H1 (cell line): ENCODE results near the gene SCN3B. TPM values are rescaled to one million over a fixed set of nuclear protein-coding genes. Genes with fewer than 3 reads are reported as not detected.

Experiments
- CTCF ChIA-PET: fragments of 300-600 bp; sonication (Branson Sonifier 250); formaldehyde crosslinking; loops from one replicate; lab custom pipeline; 2021; ENCODE audit not compliant: partially characterized antibody; lab: Charles Lee
- POLR2A ChIA-PET: fragments of 300-600 bp; sonication (Branson Sonifier 250); formaldehyde crosslinking; loops from one replicate; lab custom pipeline; 2021; ENCODE audit warnings: inconsistent platforms; ENCODE audit not compliant: partially characterized antibody; lab: Charles Lee
- DNase-seq, 2 experiments: peaks; one replicate each; pipeline versions ENCODE4 v3.0.0 to v3.0.0-alpha.2; 2010 to 2022; ENCODE audit warnings: low spot score in 2 of 2, low read depth in 1 of 2, mixed read lengths in 1 of 2
- FAIRE-seq: peaks from 2 replicates; lab custom pipeline; 2011; peaks lifted over from hg19 to GRCh38; lab: Jason Lieb, UNC
- H2AFZ ChIP-seq: 2 replicates; pipeline ENCODE4 v1.8.1; 2012; ENCODE audit warnings: low read length, inconsistent platforms
- H2AK5ac ChIP-seq: 2 replicates; pipeline ENCODE4 v1.6.1; 2013; ENCODE audit warnings: low read depth, low read length
- H2BK120ac ChIP-seq: replicated peaks from 2 replicates; pipeline ENCODE3; 2013; ENCODE audit warnings: low read depth, low read length, inconsistent platforms
- H2BK12ac ChIP-seq: 2 replicates; pipeline ENCODE4 v1.6.1; 2013; ENCODE audit warnings: low read depth, low read length
- H2BK15ac ChIP-seq: 2 replicates; pipeline ENCODE4 v1.6.1; 2013; ENCODE audit warnings: low read length
- H2BK20ac ChIP-seq: 2 replicates; pipeline ENCODE4 v1.6.1; 2013; ENCODE audit warnings: low read length
- H2BK5ac ChIP-seq: 2 replicates; pipeline ENCODE4 v1.6.1; 2013; ENCODE audit warnings: low read depth, low read length
- H3K14ac ChIP-seq: 2 replicates; pipeline ENCODE4 v1.6.1; 2013; ENCODE audit warnings: inconsistent platforms; ENCODE audit not compliant: insufficient read length
- H3K18ac ChIP-seq: 2 replicates; pipeline ENCODE4 v1.6.1; 2013; ENCODE audit warnings: low read length; ENCODE audit errors: extremely low read depth
- H3K23ac ChIP-seq: 2 replicates; pipeline ENCODE4 v1.6.1; 2013; ENCODE audit warnings: inconsistent platforms; ENCODE audit not compliant: insufficient read length
- H3K23me2 ChIP-seq: 2 replicates; pipeline ENCODE4 v1.6.1; 2013; ENCODE audit warnings: low read depth, low read length
- H3K27ac ChIP-seq: 2 replicates; pipeline ENCODE4 v1.6.1; 2011; ENCODE audit warnings: low read depth, low read length, inconsistent platforms
- H3K27me3 ChIP-seq, 4 experiments: replicated peaks in 1 of 4; 1 replicate in 1 of 4; 2 replicates in 3 of 4; pipeline versions ENCODE4 v1.6.1 to v1.8.1; 2011 to 2013; ENCODE audit warnings: low read length in 3 of 4, mild to moderate bottlenecking in 3 of 4, inconsistent platforms in 2 of 4, mixed read lengths in 2 of 4, moderate library complexity in 1 of 4; ENCODE audit not compliant: control insufficient read depth in 3 of 4, insufficient read depth in 3 of 4; ENCODE audit errors: extremely low read depth in 1 of 4
- H3K36me3 ChIP-seq, 4 experiments: 2 replicates each; pipeline versions ENCODE4 v1.6.1 to v1.8.1; 2011 to 2013; ENCODE audit warnings: mild to moderate bottlenecking in 4 of 4, low read length in 3 of 4, moderate library complexity in 2 of 4, control low read depth in 1 of 4, inconsistent platforms in 1 of 4; ENCODE audit not compliant: insufficient read depth in 4 of 4, control insufficient read depth in 2 of 4
- H3K4ac ChIP-seq: replicated peaks from 2 replicates; pipeline ENCODE3; 2013; ENCODE audit warnings: low read length, low read depth, mixed read lengths, inconsistent platforms; ENCODE audit not compliant: insufficient read length
- H3K4me1 ChIP-seq, 4 experiments: replicated peaks in 1 of 4; 1 replicate in 1 of 4; 2 replicates in 3 of 4; pipeline versions ENCODE4 v1.6.1 to v1.8.1; 2011 to 2013; ENCODE audit warnings: low read length in 3 of 4, inconsistent platforms in 2 of 4, mixed read lengths in 1 of 4; ENCODE audit not compliant: insufficient read depth in 4 of 4, control insufficient read depth in 3 of 4
- H3K4me2 ChIP-seq, 2 experiments: 2 replicates each; pipeline versions ENCODE4 v1.6.1 to v1.8.1; 2011 to 2013; ENCODE audit warnings: low read depth in 2 of 2, low read length in 2 of 2, control low read depth in 1 of 2, inconsistent platforms in 1 of 2, mild to moderate bottlenecking in 1 of 2; ENCODE audit not compliant: insufficient read depth in 1 of 2
- H3K4me3 ChIP-seq, 4 experiments: fragments of 200-600, 300-600 bp in 1 of 4; sonication (generic), shearing (Covaris generic), sonication (Bioruptor Twin) in 1 of 4; 2 replicates each; pipeline versions ENCODE4 v1.5.1 to v1.8.1; 2011 to 2016; ENCODE audit warnings: low read length in 4 of 4, low read depth in 3 of 4, control low read depth in 2 of 4, inconsistent platforms in 2 of 4, mild to moderate bottlenecking in 2 of 4, mixed read lengths in 1 of 4, moderate library complexity in 1 of 4; ENCODE audit not compliant: insufficient read depth in 2 of 4; ENCODE audit errors: extremely low read depth in 1 of 4
- H3K56ac ChIP-seq: replicated peaks from 2 replicates; pipeline ENCODE3; 2013; ENCODE audit warnings: low read depth, mild to moderate bottlenecking, mixed read lengths, low read length, inconsistent platforms; ENCODE audit not compliant: insufficient read length
- H3K79me1 ChIP-seq: 2 replicates; pipeline ENCODE4 v1.6.1; 2013; ENCODE audit warnings: low read depth, low read length, control low read depth
- H3K79me2 ChIP-seq, 2 experiments: 2 replicates each; pipeline versions ENCODE4 v1.6.1 to v1.8.1; 2012 to 2013; ENCODE audit warnings: low read length in 2 of 2, mild to moderate bottlenecking in 2 of 2, inconsistent platforms in 1 of 2; ENCODE audit not compliant: insufficient read depth in 2 of 2, control insufficient read depth in 1 of 2
- H3K9ac ChIP-seq, 4 experiments: replicated peaks in 1 of 4; 1 replicate in 1 of 4; 2 replicates in 3 of 4; pipeline versions ENCODE4 v1.6.1 to v1.8.1; 2011 to 2013; ENCODE audit warnings: low read depth in 3 of 4, low read length in 3 of 4, control low read depth in 2 of 4, mild to moderate bottlenecking in 2 of 4, moderate library complexity in 2 of 4, inconsistent platforms in 1 of 4; ENCODE audit errors: extremely low read depth in 1 of 4
- H3K9me3 ChIP-seq, 2 experiments: 2 replicates each; pipeline versions ENCODE4 v1.6.1 to v1.8.1; 2012 to 2013; ENCODE audit warnings: mild to moderate bottlenecking in 2 of 2, moderate library complexity in 2 of 2, control low read depth in 1 of 2, inconsistent platforms in 1 of 2, low read depth in 1 of 2, low read length in 1 of 2, mixed read lengths in 1 of 2; ENCODE audit not compliant: insufficient read depth in 2 of 2
- H4K20me1 ChIP-seq, 2 experiments: replicated peaks in 1 of 2; 2 replicates each; pipeline versions ENCODE3 to v1.8.1; 2011 to 2013; ENCODE audit warnings: inconsistent platforms in 2 of 2, low read length in 2 of 2, mild to moderate bottlenecking in 1 of 2; ENCODE audit not compliant: insufficient read depth in 2 of 2, control insufficient read depth in 1 of 2
- H4K5ac ChIP-seq: 2 replicates; pipeline ENCODE4 v1.6.1; 2013; ENCODE audit warnings: low read length, low read depth, mixed read lengths, inconsistent platforms; ENCODE audit not compliant: insufficient read length
- H4K8ac ChIP-seq: 2 replicates; pipeline ENCODE4 v1.8.0; 2013; ENCODE audit warnings: mild to moderate bottlenecking, moderate library complexity, low read length, inconsistent platforms; ENCODE audit not compliant: insufficient read depth; ENCODE audit errors: extremely low read depth
- H4K91ac ChIP-seq: replicated peaks from 2 replicates; pipeline ENCODE3; 2013; ENCODE audit warnings: low read length, mixed read lengths, inconsistent platforms; ENCODE audit not compliant: insufficient read length
- BRCA1 ChIP-seq: IDR thresholded peaks from 2 replicates; pipeline ENCODE4 v1.6.1; 2012; ENCODE audit warnings: low read depth, low read length, improper control_type of control experiment
- EP300 ChIP-seq, 2 experiments: IDR thresholded peaks; 1 replicate in 1 of 2; 2 replicates in 1 of 2; pipeline ENCODE4 v1.6.1; 2011 to 2012; ENCODE audit warnings: low read depth in 2 of 2, low read length in 2 of 2, mild to moderate bottlenecking in 2 of 2, borderline replicate concordance in 1 of 2, inconsistent platforms in 1 of 2, moderate library complexity in 1 of 2
- EZH2 ChIP-seq: fragments of 200-600 bp; sonication (generic); IDR thresholded peaks from 2 replicates; pipeline ENCODE4 v1.7.1; 2012; ENCODE audit warnings: low read depth, mild to moderate bottlenecking, moderate library complexity, low read length, inconsistent platforms; ENCODE audit not compliant: severe bottlenecking
- HDAC6 ChIP-seq: IDR thresholded peaks from one replicate; pipeline ENCODE4 v1.7.1; 2012; ENCODE audit warnings: low read depth, mild to moderate bottlenecking, inconsistent platforms, low read length, moderate library complexity
- JUND ChIP-seq: IDR thresholded peaks from 2 replicates; pipeline ENCODE4 v1.6.1; 2011; ENCODE audit warnings: mild to moderate bottlenecking, improper control_type of control experiment, low read length
- NRF1 ChIP-seq: IDR thresholded peaks from 2 replicates; pipeline ENCODE4 v1.6.1; 2011; ENCODE audit warnings: mild to moderate bottlenecking, low read depth, low read length, improper control_type of control experiment
- PHF8 ChIP-seq: fragments of 200-600 bp; sonication (generic); conservative IDR thresholded peaks from 2 replicates; pipeline ENCODE4 v1.7.1; 2012; ENCODE audit warnings: low read depth, mild to moderate bottlenecking, inconsistent platforms, low read length, moderate library complexity
- POU5F1 ChIP-seq: IDR thresholded peaks from 2 replicates; pipeline ENCODE4 v1.6.1; 2011; ENCODE audit warnings: low read depth, mild to moderate bottlenecking, low read length, moderate library complexity
- RXRA ChIP-seq: IDR thresholded peaks from 2 replicates; pipeline ENCODE4 v1.6.1; 2011; ENCODE audit warnings: low read depth, mild to moderate bottlenecking, low read length, moderate library complexity; ENCODE audit not compliant: insufficient read depth
- SIX5 ChIP-seq: IDR thresholded peaks from 2 replicates; pipeline ENCODE4 v1.6.1; 2011; ENCODE audit warnings: mild to moderate bottlenecking, low read depth, low read length
- SUZ12 ChIP-seq: fragments of 200-600 bp; sonication (generic); IDR thresholded peaks from 2 replicates; pipeline ENCODE4 v1.6.1; 2012; ENCODE audit warnings: mild to moderate bottlenecking, inconsistent platforms, low read length, moderate library complexity, mixed read lengths
- TAF7 ChIP-seq: optimal IDR thresholded peaks from 2 replicates; pipeline ENCODE3; 2011; ENCODE audit warnings: low read depth, mild to moderate bottlenecking, inconsistent platforms, low read length, moderate library complexity, borderline replicate concordance
- USF2 ChIP-seq: IDR thresholded peaks from 2 replicates; pipeline ENCODE4 v1.6.1; 2011; ENCODE audit warnings: low read length, improper control_type of control experiment
- WGBS, 2 experiments: shearing (Covaris generic) in 1 of 2; methylation state at CpG; one replicate each; pipeline versions ENCODE4 v1.1.6 to v1.1.7; 2013 to 2015; ENCODE audit warnings: low lambda C conversion rate in 2 of 2, mixed read lengths in 2 of 2, inconsistent platforms in 1 of 2, low coverage in 1 of 2, missing lambda C conversion rate in 1 of 2; ENCODE audit not compliant: insufficient replicate concordance in 2 of 2, insufficient coverage in 1 of 2, insufficient read length in 1 of 2; ENCODE audit errors: extremely low coverage in 1 of 2, missing lambda C conversion rate in 1 of 2; 5-methylcytosine and 5-hydroxymethylcytosine counted together
- polyA plus RNA-seq, 7 experiments: library from polyadenylated mRNA; depleted of rRNA in 3 of 7; stranded (reverse) in 5 of 7; unstranded in 2 of 7; fragments of >200 nt in 5 of 7; fragments of 200-250 nt in 2 of 7; gene quantifications; 1 replicate in 5 of 7; 2 replicates in 1 of 7; 4 replicates in 1 of 7; pipeline versions ENCODE4 v1.2.1 to v1.2.3, GENCODE V29; 2011 to 2013; ENCODE audit warnings: missing spikeins in 2 of 7, mixed read lengths in 2 of 7
- total RNA-seq: library from RNA; stranded (reverse); fragmentation: NEBNext Ultra II Directional; extraction: Animal tissue kit (Norgen Biotek cat#: 25700); gene quantifications from 2 replicates; pipeline ENCODE4 v1.2.1, GENCODE V29; 2021

SCN3B gene
- total and polyA plus RNA-seq, 2 of the 8 experiments (the other 6 are each of a cell fraction or from before 2014, with no cell fraction given) = 0.67 to 1.1 TPM

GRCh38 chr11:123678246-123678645 lies 23.8 kb upstream of the SCN3B start:
- Histone ChIP-seq H2AK5ac (no peak overlapping the region), H3K18ac (no peak overlapping the region), H3K4me3 (no peak overlapping the region), H3K36me3 (no peaks in the 10 kb centered on the region), H3K14ac (no peak overlapping the region), H2AFZ (0 out of 2 replicates have a peak overlapping the region, but pooled peaks have one; percentile 46), H2BK20ac (no peak overlapping the region), H3K79me2 (no peaks in the 10 kb centered on the region), H4K5ac (no peak overlapping the region), H3K9me3 (no peaks in the 10 kb centered on the region), H3K23ac (no peak overlapping the region), H3K27me3 (0 out of 7 replicates have a peak, but pooled peaks cover 0 to 2% (median 0%) of the 10 kb centered on the region in 4 experiments), H3K4me1 (no peaks in the 10 kb centered on the region), H3K9ac (no peak overlapping the region), H3K56ac (no peak overlapping the region), H4K91ac (no peak overlapping the region), H3K79me1 (no peaks in the 10 kb centered on the region), H3K23me2 (no peaks in the 10 kb centered on the region), H2BK5ac (no peak overlapping the region), H4K20me1 (no peaks in the 10 kb centered on the region), H2BK15ac (no peak overlapping the region), H3K27ac (no peak overlapping the region), H4K8ac (no peak overlapping the region), H3K4me2 (no peak overlapping the region), H2BK120ac (no peak overlapping the region), H3K4ac (no peak overlapping the region), H2BK12ac (no peak overlapping the region)
- 94% methylated on average over 2 of the region's 2 CpGs; no CpG with 5 or more reads in 1 of the 2 experiments for WGBS, 2 experiments
- ChIA-PET CTCF (interaction anchor here (0.7 to 1.6 kb wide), 4 partner anchors 25 to 41 kb away, joined by 3 to 6 read pairs (median 4); no protein-coding TSS in a partner anchor), POLR2A (interaction anchor here (0.8 kb wide), 1 partner anchor 153 kb away, joined by 3 read pairs; no protein-coding TSS in a partner anchor)
- DNase-seq = no peak
- FAIRE-seq = no peak
- TF ChIP-seq HDAC6 = no peak
- no peak for TF ChIP-seq SIX5
- no peak for TF ChIP-seq RXRA
- no peak for TF ChIP-seq PHF8
- no peak for TF ChIP-seq POU5F1
- no peak for TF ChIP-seq JUND
- TF ChIP-seq TAF7 = no peak
- TF ChIP-seq EZH2 = no peak
- TF ChIP-seq NRF1 = no peak
- no peak for TF ChIP-seq EP300 (IDR thresholded peaks at IDR 0.05; ENCODE audit: borderline replicate concordance in 1 of 2, low read depth in 2 of 2, low read length in 2 of 2)
- no peak for TF ChIP-seq BRCA1
- TF ChIP-seq USF2 = no peak
- no peak for TF ChIP-seq SUZ12
